Fibroblast of lung (primary cell): Measurements from ENCODE around the gene PIK3R2.

Experiments
- CTCF ChIP-seq, 2 donors: IDR thresholded peaks in 1 of 2; conservative IDR thresholded peaks in 1 of 2; 1 replicate in 1 of 2; 2 replicates in 1 of 2; pipeline ENCODE4 v1.5.1; 2011 to 2012; ENCODE audit warnings: low read length in 2 of 2, control low read depth in 1 of 2, inconsistent platforms in 1 of 2, low read depth in 1 of 2, mild to moderate bottlenecking in 1 of 2
- EZH2 ChIP-seq: IDR thresholded peaks from 2 replicates; pipeline ENCODE4 v1.5.1; 2012; ENCODE audit warnings: low read length, control low read depth, mild to moderate bottlenecking; ENCODE audit errors: missing control alignments

DNA sequence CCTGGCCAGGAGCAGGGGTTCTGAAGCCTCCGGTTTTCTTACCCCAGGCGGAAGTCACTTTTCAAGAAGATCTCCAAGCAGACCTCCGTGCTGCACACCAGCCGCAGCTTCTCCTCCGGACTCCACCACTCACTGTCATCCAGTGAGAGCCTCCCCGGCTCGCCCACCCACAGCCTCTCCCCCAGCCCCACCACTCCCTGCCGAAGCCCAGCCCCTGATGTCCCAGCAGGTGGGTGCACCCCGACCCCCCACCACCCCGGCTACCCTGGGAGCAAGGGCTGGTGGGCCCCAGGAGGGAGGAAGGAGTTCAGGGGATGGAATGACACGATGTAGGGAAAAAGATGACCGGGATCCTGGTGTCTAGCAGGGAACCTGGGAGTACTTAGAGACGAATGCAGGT lies 5.6 kb upstream of the PIK3R2 start:
- no peak for TF ChIP-seq CTCF (conservative IDR thresholded peaks at IDR 0.05 in 1 of 2, IDR thresholded peaks at IDR 0.05 in 1 of 2; ENCODE audit: low read depth in 1 of 2, low read length in 2 of 2)
- no peak for TF ChIP-seq EZH2
